ENCODE results near the gene SBF2. TPM values are rescaled to one million over a fixed set of nuclear protein-coding genes. Genes with fewer than 3 reads are reported as not detected.

SBF2 gene
- total RNA-seq, 1 experiment from 2014 or later, result 30.2 TPM

GRCh38 chr11:9851366-9851765 is 442.7 kb downstream of the SBF2 start:
- H3K27ac Mint-ChIP-seq, result no peak overlapping the region
- no peaks in the 10 kb centered on the region for H3K9me3 Mint-ChIP-seq
- Histone ChIP-seq H4K8ac (replicated peaks; ENCODE audit: insufficient read length, low read depth, low read length) (no peak overlapping the region), H3K14ac (ENCODE audit: insufficient read depth, low read length) (no peak overlapping the region), H3K56ac (ENCODE audit: insufficient read length, low read depth, low read length) (no peak overlapping the region), H3T11ph (ENCODE audit: low read length) (no peak overlapping the region), H2BK5ac (ENCODE audit: insufficient read length, low read length) (no peak overlapping the region), H4K91ac (ENCODE audit: insufficient read length, low read depth, low read length) (no peak overlapping the region), H2BK12ac (ENCODE audit: insufficient read length, low read depth, low read length) (no peak overlapping the region), H2BK20ac (ENCODE audit: low read depth, low read length, poor library complexity, severe bottlenecking) (no peak overlapping the region), H3K79me2 (ENCODE audit: insufficient read depth, low read length) (no peaks in the 10 kb centered on the region), H3K9ac (ENCODE audit: extremely low read depth, insufficient read length, low read length) (no peak overlapping the region), H4K20me1 (ENCODE audit: control insufficient read depth, insufficient read depth, insufficient read length) (no peaks in the 10 kb centered on the region), H2BK15ac (ENCODE audit: low read depth, low read length) (no peak overlapping the region), H2AK5ac (ENCODE audit: insufficient read length, low read length) (no peak overlapping the region), H3K9me3 (ENCODE audit: control insufficient read depth, low read depth, low read length) (no peaks in the 10 kb centered on the region), H3K27me3 (ENCODE audit: insufficient read depth, low read length) (no peaks in the 10 kb centered on the region), H2AFZ (ENCODE audit: low read length) (no peak overlapping the region), H3K4ac (ENCODE audit: low read depth, low read length) (no peak overlapping the region), H3K4me1 (ENCODE audit: insufficient read depth, low read length) (no peaks in the 10 kb centered on the region), H3K79me1 (ENCODE audit: insufficient read depth, low read depth, low read length, poor library complexity, severe bottlenecking) (no peaks in the 10 kb centered on the region), H4K5ac (ENCODE audit: insufficient read length, low read depth, low read length) (no peak overlapping the region), H2BK120ac (ENCODE audit: low read depth, low read length, poor library complexity, severe bottlenecking) (no peak overlapping the region), H3K18ac (ENCODE audit: insufficient read length, low read depth, low read length) (no peak overlapping the region), H3K27ac (ENCODE audit: insufficient read length, low read depth, low read length) (no peak overlapping the region), H3K23ac (ENCODE audit: insufficient read length, low read depth, low read length) (no peak overlapping the region), H3K4me2 (ENCODE audit: insufficient read depth, insufficient read length, low read length) (no peak overlapping the region), H3K23me2 (ENCODE audit: insufficient read length, low read depth, low read length, poor library complexity, severe bottlenecking) (no peaks in the 10 kb centered on the region)
- no peak for TF ChIP-seq CTCF (conservative IDR thresholded peaks at IDR 0.05)
- DNase-seq, result no peak
- WGBS (ENCODE audit: extremely low coverage, insufficient read length, low lambda C conversion rate), result no CpG with 5 or more reads among the region's 4 CpGs
- peaks cover 0 to 15% (median 8%) of the 10 kb centered on the region in 3 experiments; a peak in 4 of 7 replicates for H3K36me3 Mint-ChIP-seq (ENCODE audit: insufficient read depth in 1 of 3, low read depth in 3 of 3)
- H3K4me1 Mint-ChIP-seq, result peaks cover 0 to 5% of the 10 kb centered on the region in 2 experiments; a peak in 1 of 4 replicates
- H3K4me3 Mint-ChIP-seq, result no peak overlapping the region
- no peaks in the 10 kb centered on the region; the same call in 1 of the 2 replicates for H3K27me3 Mint-ChIP-seq (ENCODE audit: low read depth)

Measured in H9 (cell line).